ENCODE data around the gene WDR47.

DNA sequence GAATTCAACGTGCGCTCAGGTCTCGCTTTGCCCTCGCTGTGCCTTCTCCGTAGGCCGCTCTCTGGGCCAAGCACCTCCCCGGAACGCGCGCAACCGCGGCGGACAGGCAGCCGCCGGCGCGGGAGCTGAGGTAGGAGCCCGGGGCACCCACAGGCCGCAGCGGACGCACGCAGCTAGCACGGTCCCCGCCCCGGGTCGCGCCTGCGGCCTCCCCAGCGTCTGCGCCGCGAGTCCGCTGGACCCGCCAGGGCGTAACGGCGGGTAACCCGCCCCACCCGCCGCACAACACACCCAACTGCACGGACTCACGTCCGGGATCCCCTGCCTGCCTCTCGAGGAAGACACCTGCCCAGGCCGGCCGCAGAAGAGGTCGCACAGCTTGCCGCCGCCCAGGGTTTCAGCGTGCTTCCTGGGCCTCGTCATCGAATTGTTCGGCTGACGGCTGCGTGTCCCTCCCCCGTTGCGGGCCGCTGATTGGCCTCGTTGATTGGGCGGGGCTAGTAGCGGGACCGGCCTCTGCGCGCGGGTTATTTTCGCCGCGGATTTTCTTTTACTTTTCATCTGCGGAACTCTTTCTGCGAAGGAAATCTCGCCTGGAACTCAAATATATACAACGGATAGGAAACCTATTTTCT is 78.7 kb downstream of the WDR47 start, which contains the start of gene CLCC1:
- TF ChIP-seq, protein P1, sequence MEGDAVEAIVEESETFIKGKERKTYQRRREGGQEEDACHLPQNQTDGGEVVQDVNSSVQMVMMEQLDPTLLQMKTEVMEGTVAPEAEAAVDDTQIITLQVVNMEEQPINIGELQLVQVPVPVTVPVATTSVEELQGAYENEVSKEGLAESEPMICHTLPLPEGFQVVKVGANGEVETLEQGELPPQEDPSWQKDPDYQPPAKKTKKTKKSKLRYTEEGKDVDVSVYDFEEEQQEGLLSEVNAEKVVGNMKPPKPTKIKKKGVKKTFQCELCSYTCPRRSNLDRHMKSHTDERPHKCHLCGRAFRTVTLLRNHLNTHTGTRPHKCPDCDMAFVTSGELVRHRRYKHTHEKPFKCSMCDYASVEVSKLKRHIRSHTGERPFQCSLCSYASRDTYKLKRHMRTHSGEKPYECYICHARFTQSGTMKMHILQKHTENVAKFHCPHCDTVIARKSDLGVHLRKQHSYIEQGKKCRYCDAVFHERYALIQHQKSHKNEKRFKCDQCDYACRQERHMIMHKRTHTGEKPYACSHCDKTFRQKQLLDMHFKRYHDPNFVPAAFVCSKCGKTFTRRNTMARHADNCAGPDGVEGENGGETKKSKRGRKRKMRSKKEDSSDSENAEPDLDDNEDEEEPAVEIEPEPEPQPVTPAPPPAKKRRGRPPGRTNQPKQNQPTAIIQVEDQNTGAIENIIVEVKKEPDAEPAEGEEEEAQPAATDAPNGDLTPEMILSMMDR (IDR thresholded peaks at IDR 0.05; ENCODE audit: low read length): no peak
- no peak for TF ChIP-seq EZH2 (IDR thresholded peaks at IDR 0.05; ENCODE audit: borderline replicate concordance, low read length)

Measured in OCI-LY1 (cell line).